ENCODE results near the gene SIRT2.
A peak's percentile ranks its signal among the peaks of the same experiment; 100 is the strongest.
"Not testable (repeated sequence)": the region's sequence is repeated elsewhere in the genome, so short reads cannot be mapped to it uniquely, and the experiment has no call there.

The SIRT2 gene

DNA sequence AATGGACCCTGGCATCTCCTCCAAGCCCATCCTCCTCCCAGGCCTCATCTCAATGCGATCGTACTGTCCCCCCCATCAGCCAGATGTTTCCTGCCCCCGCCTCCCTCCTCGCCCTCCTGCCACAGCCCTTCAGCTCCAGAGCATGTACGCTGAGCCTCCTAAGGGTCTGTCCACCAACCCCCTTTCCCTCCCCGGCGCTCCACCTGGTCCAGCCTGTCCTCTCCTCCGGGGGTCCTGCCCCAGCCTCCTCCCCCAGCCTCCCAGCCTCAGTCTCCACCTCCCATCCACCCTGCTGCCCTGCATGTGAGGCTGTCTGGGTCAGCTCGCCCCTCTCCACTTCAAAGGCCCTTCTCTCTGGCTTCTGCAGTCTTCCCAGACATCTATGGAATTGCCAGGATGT lies 4.5 kb downstream of the SIRT2 start:
- no peak for DNase-seq

DNA sequence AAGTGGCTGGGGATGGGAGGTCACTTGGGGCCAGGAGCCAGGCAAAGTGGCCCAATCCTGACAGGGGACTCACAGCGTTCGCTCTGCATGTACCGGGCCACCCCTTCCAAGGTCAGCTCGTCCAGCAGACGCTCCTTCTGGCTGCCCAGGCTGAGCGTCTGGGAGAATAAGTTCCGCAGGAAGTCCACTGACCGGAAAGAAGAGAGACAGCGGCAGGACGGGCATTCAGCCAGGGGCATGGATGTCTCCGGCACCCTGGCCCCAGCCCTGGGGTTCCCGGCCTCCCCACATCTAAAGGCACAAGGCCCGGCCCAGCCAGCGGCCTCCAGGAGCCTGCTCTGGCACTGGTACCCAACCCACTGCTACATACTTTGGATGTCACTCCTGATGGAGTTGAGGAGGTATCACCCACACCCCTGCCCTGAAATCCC lies 6.1 kb downstream of the SIRT2 start:
- DNase-seq = no peak

DNA sequence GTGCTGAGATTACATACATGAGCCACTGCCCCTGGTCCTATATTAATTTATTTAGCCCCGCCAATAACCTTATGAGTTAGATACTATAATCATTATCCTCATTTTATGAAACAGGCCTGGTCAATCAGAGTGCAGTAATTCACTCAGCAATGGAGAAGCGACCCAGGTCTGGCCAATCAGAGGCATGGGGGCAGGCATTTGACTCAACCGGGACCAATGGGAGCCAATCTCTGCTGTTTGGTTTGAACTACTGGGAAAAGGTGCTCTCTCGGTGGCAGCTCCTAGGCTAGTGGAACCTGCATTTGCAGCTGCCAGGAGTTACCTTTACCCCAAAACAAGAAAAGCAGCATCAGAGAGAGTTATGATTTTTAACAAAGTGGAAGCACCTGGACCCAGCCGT lies 6.6 kb downstream of the SIRT2 start:
- DNase-seq = no peak

DNA sequence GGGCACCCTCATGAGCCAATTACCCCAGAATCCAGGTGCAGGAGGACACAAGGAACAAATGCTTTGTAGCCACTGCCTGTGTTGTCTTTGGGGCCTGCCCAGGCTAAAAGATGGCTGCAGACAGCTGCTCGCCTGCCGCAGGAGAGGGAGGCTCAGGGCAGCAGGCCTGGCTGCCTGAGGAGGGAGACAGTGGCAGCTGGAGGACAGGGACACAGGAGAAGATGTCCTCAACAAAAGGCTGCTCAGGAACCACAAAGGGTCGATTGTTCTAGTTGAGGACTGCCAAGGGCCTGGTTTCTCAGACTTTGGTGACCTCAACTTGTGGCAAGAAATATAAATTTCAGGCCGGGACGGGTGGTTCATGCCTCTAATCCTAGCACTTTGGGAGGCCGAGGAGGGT lies 7.6 kb downstream of the SIRT2 start:
- no peak for DNase-seq

DNA sequence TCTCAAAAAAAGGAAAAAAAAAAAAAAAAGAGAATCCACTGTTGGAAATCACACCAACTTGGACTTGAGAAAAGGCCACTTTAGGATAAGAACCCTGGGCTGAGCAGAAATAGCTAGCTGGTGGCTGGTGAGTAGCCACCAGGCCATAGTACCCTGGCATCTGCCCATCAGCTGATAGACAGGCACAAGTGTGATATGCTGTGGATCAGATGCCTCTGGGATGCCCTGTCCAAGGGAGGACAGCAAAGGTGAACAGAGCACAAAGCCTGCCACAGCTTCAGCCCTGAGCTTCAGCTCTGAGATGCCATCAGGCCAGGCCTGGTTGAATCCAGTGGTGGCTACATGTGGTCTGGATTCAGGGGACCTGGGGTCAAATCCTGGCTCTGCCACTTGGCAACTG lies 8.7 kb downstream of the SIRT2 start:
- DNase-seq = no peak

DNA sequence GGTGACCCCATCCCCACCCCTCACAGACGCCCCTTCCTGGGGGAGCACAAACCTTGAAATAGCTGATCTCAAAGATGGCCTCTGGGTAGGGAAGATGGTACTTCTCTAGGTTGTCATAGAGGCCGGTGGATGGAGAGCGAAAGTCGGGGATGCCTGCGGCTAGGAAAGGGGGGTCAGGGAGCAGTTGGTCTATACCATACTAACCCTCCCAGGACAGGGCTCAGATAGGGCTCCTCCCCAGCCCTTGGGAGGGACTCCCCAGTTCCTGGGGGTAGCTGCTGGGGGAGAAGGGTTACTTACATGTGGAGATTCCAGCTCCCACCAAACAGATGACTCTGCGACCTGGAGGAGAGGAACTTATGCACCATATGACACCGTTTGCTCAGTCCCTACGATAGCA lies 9.6 kb downstream of the SIRT2 start:
- DNase-seq = no peak

DNA sequence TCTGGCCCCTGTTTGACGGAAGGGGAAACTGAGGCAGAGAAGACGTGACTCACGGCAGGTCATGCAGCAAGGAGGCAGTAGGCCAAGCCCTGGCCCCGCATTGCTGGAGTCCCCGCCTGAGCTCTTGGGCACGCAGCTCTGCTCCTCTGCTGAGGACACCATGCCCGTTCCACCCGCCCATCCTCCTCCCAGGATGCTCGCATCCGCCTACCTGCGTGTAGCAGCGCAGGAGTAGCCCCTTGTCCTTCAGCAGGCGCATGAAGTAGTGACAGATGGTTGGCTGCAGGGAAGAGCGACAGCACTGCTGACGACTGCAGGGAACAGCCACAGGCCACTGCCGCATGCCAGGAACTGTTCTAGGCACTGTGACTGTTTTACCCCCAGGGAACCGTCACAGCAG lies 10.5 kb downstream of the SIRT2 start:
- DNase-seq = no peak

DNA sequence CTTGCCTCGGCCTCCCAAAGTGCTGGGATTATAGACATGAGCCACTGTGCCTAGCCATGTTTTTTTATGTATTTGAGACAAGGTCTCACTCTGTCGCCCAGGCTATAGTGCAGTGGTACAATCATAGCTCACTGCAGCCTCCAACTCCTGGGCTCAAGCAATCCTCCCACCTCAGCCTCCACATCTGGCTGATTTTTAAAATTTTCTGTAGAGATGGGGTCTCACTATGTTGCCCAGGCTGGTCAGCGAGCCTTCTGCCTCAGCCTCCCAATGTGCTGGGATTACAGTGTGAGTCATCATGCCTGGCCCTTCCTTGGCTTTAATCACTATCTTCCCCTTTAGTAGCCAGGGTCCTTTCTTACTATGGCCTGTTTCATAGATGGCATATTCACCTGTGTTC lies 14.7 kb downstream of the SIRT2 start:
- not testable (repeated sequence) for DNase-seq

DNA sequence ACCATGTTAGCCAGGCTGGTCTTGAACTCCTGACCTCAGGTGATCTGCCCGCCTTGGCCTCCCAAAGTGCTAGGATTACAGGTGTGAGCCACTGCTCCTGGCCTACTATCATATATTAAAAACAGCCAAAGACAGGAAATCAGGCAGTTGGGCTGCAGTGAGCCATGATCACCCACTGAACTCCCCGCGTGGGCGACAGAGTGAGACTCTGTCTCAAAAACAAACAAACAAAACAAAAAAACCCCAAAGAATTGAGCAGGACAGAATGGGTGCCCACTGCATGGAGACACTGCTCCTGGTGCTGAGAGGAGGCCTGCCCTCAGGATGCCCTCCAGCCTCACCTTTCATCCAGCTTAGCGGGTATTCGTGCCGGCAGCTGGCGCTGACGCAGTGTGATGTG lies 16.1 kb downstream of the SIRT2 start:
- DNase-seq = no peak

DNA sequence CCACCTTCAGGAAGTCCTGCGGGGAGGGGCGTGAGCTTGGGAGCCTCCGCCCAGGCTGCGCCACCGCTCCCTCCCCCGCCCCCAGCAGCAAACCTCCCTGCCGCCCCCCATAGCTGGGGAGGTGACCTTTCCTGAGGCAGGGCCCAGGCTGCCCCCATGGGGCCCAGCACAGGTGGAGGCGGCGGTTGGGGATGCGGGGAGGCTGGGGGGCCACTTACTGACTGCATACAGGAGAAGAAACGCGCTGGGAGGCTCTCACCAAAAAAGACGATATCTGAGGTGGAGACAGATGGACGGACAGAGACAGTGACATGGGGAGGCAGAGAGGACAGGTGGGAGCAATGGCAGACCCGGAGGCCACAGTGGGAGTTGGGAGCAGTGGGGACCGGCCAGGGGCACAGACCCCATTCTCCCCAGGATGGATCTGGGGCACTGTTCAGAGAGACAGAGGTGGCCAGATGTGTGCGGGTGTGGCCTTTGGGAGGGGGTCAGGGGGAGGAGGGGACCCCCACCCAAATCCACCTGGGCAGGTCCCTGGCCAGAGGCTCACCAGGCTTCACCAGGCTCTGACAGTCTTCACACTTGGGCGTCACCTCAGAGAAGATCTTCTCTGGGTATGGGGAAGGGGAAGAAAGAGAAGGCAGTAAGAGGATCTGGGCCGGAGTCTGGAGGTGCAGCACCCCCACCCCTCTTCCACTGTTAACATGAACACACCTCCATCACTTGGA lies 18.4 kb downstream of the SIRT2 start:
- no peak for DNase-seq

DNA sequence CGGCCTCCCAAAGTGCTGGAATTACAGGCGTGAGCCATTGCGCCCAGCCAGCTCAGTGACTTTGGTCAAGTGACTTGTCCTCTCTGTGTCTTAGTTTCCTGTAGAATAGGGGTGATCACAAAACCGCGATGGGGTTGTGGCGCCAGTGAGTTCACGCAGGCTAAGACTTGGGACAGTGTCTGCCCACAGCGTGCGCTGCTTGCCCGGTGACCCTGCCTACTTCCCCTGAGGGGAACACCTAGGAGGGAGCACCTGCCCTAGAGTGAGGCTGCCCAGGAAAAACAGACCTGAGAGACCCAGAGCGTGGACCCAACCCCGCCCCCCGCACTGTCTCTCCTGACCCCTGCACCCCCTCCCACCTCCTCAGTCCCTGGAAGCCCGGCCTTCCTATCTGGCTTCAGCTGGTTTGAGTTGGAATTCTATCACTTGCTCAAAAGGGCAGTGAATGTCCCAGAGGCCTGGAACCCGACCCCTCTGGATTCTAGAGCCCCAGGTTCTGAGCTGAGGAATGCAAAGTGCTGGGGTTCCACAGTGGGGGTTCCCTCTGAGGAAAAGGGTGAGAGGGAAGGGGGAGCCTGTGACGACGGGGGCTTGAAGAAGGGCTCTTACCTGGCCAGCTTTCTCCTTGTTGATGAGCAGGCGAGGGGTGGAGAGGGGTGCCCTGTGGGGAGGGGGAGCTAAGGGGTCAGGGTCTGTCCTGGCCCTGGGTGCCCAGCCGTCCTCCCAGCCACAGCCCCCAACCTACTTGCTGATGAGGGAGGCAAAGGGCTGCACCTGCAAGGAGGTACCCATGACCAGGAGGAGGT lies 19.1 kb downstream of the SIRT2 start:
- no peak for DNase-seq

DNA sequence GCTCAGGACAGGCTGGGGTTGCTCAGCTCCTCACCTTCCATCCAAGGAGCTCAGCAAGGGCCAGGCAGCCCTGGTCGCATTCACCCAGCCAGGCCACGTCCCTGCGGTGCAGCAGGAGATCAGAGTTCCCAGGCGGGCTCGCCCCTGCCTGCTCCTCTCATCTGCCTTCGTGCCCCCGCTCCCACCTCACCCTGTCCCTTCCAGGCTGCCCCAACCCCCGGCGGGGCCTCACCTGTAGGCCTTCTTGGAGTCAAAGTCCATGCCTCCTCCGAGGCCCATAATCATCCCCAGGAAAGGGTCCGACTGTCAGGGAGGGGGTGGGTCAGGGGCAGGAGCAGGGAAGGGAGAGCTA lies 20.0 kb downstream of the SIRT2 start:
- DNase-seq = no peak

DNA sequence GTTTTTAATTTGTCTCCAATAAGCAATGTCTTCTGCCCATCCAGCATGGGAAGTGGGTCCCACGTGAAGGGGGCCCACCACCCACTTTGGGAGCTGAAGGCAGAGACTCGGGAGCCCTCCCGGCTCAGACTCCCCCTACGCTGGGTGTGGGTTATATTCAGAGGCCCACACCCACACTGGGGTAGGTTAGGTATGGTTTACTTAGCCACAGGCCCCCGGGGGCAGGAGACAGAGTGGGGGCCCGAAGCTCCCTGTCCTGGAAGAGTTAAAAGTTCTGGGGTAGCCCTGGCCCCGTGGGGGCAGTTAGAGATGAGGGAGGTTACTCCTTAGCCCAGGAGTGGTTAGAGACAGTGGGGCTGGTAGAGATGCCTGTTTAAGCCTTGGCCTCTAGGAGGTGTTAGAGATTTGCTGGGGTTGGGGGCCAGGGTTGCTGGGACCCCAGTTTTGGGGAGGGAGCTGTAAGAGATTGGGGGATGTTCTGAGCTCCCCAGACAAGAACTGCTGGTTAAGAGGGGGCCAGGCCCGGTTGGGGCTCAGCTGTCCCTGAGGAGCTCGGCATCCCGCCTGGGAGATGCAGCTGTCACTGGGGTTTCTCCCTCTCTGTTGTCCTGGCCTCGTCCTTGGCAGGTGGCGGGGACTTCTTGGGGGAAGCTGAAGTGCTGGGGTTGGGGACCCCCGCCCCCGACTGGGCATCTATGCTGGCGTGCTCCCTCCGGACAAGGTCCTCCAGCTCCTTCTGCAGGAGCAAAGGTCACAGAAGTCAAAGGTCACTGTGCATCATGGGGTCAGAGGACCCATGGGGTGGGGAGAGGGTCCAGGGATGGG lies 20.6 kb downstream of the SIRT2 start:
- DNase-seq = no peak

DNA sequence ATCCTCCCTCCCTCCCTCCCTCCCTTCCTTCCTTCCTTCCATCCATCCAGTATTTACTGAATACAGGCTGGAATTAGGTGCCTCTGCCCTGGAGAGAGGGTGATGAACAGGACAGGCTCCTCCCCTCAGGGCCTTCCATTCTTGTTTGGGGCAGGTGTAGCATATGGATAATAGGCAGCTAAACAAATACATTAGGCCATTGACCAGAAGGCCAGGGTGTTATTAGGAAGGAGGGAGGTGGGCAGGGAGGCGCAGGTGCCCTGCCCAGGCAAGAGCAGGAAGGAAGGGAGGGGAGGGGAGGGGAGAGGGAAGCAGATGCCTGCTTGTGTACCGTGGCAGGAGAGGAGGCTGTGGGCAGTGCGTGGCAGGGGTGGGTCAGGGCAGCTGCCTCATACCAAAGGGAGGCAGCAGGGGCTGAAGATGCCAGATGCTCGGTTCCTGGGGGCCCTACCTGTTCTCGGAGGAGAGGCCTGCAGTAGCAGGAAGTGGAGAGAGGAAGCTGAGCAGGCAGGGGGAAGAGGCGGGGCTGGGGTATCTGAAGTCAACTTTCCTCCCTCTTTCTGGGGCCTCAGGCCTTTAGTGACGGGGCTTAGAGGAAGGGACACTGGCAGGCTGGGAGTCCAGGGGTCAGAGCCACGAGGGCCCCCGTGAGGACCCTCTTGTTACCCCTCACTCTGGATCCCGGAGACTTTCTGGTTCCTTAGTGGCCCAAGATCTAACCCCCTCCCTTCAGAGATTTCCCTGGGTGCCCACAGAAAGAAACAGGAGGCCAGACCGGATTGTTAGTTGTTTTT lies 21.4 kb downstream of the SIRT2 start, which contains the start of gene RINL:
RINL (minus strand) TSS at position 495 of the 794 bp plus-strand sequence. CDS start 1,533 bp downstream, outside the sequence.
- no peak for DNase-seq

DNA sequence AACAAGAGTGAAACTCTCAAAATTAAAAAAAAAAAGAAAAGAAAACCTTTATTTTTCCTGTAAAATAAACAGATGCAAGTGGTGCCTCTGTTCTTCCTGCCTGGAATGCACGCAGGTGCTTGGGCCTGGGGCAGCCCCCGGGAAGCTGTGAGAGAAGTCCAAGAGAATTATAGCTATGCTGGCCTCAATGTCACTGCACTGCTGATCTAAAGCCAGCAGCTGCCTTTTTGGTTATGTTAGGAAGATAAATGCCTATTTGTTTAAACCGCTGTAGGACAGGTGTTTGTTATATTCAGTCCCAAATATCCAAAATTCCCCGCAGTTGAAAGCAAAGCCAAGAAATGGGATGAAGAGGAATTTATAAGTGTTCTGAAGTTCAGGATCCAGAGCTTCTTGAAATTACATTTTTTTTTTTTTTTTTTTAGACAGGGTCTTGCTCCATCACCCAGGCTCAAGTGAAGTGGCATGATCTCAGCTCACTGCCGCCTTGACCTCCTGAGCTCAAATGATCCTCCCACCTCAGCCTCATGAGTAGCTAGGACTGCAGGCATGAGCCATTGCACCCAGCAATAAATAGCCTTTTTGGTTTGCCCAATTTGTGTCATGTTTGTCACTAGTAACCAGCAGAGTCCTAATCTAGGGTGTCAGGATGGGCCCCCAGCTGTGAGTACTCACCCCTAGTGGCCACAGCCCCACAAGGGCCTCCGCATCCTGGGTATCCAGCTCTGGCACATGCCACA lies 23.6 kb downstream of the SIRT2 start:
- DNase-seq = no peak

DNA sequence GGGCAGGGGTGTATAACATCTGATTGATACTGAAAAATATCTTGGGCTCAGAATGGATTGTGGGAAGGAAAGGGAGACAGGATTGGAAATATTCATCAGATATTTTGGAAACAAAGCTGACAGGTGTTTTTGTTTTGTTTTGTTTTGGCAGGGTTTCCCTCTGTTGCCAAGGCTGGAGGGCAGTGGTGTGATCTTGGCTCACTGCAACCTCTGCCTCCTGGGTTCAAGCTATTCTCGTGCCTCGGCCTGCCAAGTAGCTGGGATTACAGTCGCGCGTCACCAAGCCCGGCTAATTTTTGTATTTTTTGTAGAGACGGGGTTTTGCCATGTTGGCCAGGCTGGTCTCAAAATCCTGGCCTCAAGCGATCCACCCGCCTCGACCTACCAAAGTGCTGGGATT lies 26.0 kb downstream of the SIRT2 start:
- DNase-seq = not testable (repeated sequence)

DNA sequence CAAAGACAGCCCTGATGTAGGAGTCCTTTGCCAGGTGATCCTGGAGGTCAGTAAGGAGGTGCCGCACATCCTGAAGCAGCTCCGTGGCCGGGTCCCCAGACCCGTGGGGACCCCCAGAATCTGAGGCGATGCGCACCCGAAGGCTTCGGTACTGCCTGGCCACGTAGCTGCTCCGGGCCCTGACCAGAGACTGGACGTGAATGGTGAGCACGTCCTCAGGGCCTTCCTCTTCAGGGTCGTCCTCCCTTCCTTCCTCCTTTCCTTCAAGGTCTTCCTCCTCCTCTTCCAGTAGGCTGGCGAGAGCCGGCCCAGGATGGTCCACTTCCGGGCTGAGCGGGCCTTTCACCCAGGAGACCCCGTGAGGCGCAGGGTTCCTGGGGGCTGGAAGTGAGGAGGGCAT lies 28.8 kb downstream of the SIRT2 start:
- DNase-seq = no peak

DNA sequence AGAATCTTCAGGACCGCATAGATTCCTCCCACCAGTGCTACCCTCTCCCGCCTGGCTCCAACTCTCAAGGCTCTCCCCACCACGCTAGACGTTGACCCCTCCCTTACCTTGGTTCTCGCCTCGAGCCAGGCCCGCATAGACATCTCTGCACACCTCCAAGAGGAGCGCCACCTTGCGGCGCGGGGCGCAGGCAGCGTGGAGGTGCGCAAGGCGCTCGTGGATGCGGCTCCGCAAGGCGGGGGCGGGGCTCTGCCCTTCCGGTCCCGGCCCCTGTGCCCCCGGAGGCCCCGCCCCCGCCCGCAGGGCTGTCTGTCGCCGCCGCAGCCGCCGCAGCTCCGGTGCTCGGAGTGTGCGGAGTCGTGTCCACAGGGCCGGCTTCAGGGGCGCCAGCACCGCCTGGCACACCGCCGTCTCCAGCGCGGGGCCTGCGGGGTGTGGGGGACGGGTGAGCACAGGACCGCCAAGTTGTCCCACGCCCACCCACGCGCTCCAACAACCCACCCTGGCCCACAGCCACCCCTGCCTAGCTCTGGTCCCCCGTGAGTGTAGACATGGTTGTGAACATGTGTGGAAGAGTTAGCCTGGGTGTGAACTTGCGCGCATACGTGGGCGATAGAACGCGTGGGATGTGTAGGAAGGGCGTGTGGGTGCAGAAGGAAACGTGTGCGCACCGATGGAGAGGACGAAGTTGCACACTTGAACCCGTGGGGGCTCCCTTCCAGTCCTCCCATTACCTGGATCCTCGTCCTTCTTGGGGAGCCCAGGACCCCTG lies 29.4 kb downstream of the SIRT2 start:
- DNase-seq = peak; percentile 58

DNA sequence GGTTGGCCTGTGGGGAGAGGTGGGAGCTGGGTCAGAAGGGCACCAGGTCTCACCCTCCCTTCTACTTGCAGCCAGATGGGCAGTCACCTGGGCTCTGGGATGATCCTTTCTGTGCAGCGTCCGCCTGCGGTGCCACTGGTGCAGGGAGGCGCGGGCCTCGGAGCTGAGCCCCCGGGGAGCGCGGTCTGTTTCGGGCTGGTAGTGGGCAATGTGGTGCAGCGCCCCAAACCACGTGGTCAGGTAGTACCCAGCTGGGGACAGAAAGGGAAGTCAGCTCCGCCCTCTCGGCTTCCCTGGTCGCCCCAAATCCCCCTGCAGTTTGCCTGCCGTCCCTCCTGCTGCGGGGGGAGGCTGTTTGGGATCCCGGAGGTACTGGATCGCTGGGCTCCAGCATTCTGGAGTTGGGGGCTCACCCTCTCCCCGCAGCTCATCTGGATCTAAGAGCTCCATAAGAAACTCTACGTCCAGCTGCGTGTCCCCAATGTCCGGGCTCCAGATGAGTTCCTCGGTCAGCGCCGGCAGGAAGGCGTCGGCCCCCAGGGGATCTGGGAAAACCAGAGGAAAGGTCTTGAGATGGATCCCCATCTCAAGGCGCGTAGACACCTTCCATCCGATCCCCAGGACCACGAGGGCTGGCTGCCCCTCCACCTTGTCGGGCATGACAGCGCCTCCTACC lies 30.1 kb downstream of the SIRT2 start:
- no peak for DNase-seq

DNA sequence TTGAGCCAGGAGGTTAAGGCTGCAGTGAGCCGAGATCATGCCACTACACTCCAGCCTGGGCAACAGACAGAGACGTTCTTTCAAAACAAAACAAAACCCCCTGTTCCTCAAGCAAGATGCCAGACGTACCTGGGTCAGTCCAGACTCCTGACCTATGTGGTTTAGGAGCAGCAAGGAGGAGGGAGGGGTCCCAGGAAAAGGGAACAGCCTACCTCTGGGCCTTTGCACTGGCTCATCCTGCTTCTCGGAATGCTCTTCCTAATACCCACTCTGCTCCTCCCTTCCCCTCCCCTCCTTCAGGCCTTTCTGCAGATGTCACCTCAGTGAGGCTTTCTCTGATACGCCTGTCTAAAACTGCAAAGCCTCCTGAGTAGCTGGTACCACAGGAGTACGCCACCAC lies 30.9 kb downstream of the SIRT2 start:
- no peak for DNase-seq
